Measurements from ENCODE around the gene MS4A18. TPM values are rescaled to one million over a fixed set of nuclear protein-coding genes. Genes with fewer than 3 reads are reported as not detected.

MS4A18 gene
- total and polyA plus RNA-seq, 2 experiments from 2014 or later = not detected

DNA sequence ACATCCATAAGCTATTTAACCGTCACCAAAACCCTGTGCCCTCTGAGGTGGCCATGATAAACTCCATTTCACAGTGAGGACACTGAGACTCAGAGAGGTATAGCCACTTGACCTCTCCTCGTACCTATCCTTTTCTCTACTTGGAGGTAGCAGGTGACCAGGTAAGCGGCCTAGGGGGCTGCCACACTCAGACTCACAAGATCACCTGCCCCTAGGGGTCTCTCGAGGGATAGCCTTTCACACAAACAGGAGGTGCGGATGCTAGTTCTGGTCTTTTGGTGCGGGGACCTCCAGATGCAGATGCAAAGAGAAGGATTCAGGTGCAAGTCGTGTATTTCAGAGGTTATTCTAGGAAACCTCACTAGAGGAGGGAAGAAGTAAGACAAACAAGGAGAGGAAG lies 14.6 kb downstream of the MS4A18 start:
- H3K4me3 ChIP-seq = no peak overlapping the region
- no peaks in the 10 kb centered on the region for H3K79me2 ChIP-seq (ENCODE audit: insufficient read depth)
- TF ChIP-seq EZH2 (IDR thresholded peaks at IDR 0.05; ENCODE audit: insufficient read depth, poor library complexity, severe bottlenecking) (no peak), EZH2phosphoT487 (IDR thresholded peaks at IDR 0.05; ENCODE audit: insufficient read depth, low read depth) (no peak)
- peaks cover 3% of the 10 kb centered on the region; the same call in 1 of the 2 replicates for H3K27me3 ChIP-seq (replicated peaks; ENCODE audit: insufficient read depth)
- in situ Hi-C loops (cut with MboI) = no loop called here
- no peak overlapping the region for H2AFZ ChIP-seq
- no peak overlapping the region for H3K9ac ChIP-seq
- no peaks in the 10 kb centered on the region for H3K9me3 ChIP-seq (ENCODE audit: low read depth)
- no peak for DNase-seq
- no peaks in the 10 kb centered on the region for H3F3A ChIP-seq (ENCODE audit: insufficient read depth)
- H4K20me1 ChIP-seq (ENCODE audit: insufficient read depth) = no peaks in the 10 kb centered on the region
- no peaks in the 10 kb centered on the region for H3K36me3 ChIP-seq (ENCODE audit: low read depth)
- no peak overlapping the region for H3K27ac ChIP-seq
- no peak overlapping the region for H3K4me2 ChIP-seq (ENCODE audit: unreplicated experiment)
- 18 to 20% methylated on average over 7 of the region's 7 CpGs for WGBS, 2 experiments (ENCODE audit: low coverage in 1 of 2, low lambda C conversion rate in 2 of 2, missing lambda C conversion rate in 2 of 2)
- H3K4me1 ChIP-seq (ENCODE audit: insufficient read depth) = no peaks in the 10 kb centered on the region
- H3K9me2 ChIP-seq (ENCODE audit: insufficient read depth) = no peaks in the 10 kb centered on the region

DNA sequence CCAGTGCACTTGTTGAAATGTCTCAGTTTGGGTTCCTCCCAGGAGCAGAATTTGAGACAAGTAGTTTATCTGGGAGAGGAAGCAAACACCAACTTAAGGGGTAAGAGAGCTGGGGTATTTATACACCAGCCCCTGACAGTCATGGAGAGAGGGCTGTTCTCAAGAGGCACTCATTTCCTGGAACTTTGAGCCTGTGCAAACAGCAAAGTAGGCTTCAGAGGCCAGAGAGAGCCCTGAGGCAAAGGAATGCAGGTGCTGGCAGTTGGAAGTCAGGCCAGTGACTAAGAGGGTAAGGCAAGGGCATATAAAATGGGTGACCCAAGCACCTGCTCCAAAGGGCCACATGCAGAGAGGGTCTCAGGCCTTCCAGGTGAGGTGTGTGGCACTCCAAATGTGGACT lies 16.1 kb downstream of the MS4A18 start:
- Histone ChIP-seq H3K4me3 (no peak overlapping the region), H3K9me2 (ENCODE audit: insufficient read depth) (no peaks in the 10 kb centered on the region), H3K9ac (no peak overlapping the region), H3F3A (ENCODE audit: insufficient read depth) (no peaks in the 10 kb centered on the region), H3K4me1 (ENCODE audit: insufficient read depth) (no peaks in the 10 kb centered on the region), H3K79me2 (ENCODE audit: insufficient read depth) (no peaks in the 10 kb centered on the region), H3K27me3 (replicated peaks; ENCODE audit: insufficient read depth) (peaks cover 3% of the 10 kb centered on the region; the same call in 1 of the 2 replicates), H2AFZ (no peak overlapping the region), H3K4me2 (ENCODE audit: unreplicated experiment) (no peak overlapping the region), H4K20me1 (ENCODE audit: insufficient read depth) (no peaks in the 10 kb centered on the region), H3K27ac (no peak overlapping the region), H3K36me3 (ENCODE audit: low read depth) (no peaks in the 10 kb centered on the region), H3K9me3 (ENCODE audit: low read depth) (no peaks in the 10 kb centered on the region)
- in situ Hi-C loops (cut with MboI) = no loop called here
- DNase-seq = no peak
- TF ChIP-seq EZH2 (IDR thresholded peaks at IDR 0.05; ENCODE audit: insufficient read depth, poor library complexity, severe bottlenecking) = no peak
- TF ChIP-seq EZH2phosphoT487 (IDR thresholded peaks at IDR 0.05; ENCODE audit: insufficient read depth, low read depth) = no peak

DNA sequence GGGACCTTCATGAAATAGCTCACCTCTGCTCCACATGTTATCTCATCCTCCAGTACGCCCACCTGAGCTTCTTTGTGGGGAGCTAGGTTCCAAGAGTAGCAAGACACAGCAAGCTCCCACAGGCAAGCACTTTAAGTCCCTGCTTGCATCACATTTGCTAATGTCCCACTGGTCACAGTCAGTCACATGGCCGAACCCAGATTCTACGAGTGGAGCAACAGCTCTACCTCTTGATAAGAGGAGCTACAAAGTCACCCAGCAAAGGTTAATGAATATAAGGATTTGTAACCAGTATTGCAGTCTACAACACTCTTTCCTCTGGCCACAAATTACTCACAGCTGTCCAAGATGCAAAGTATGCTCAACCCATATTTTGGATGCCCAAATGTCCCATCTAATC lies 16.9 kb downstream of the MS4A18 start:
- H3K9me2 ChIP-seq (ENCODE audit: insufficient read depth) = no peaks in the 10 kb centered on the region
- DNase-seq = no peak
- TF ChIP-seq EZH2phosphoT487 (IDR thresholded peaks at IDR 0.05; ENCODE audit: insufficient read depth, low read depth) = no peak
- no peak for TF ChIP-seq EZH2 (IDR thresholded peaks at IDR 0.05; ENCODE audit: insufficient read depth, poor library complexity, severe bottlenecking)
- H3F3A ChIP-seq (ENCODE audit: insufficient read depth) = no peaks in the 10 kb centered on the region
- 7 to 19% methylated on average over 3 of the region's 3 CpGs for WGBS, 2 experiments (ENCODE audit: low coverage in 1 of 2, low lambda C conversion rate in 2 of 2, missing lambda C conversion rate in 2 of 2)
- in situ Hi-C loops (cut with MboI) = no loop called here
- H3K27ac ChIP-seq = no peak overlapping the region
- no peaks in the 10 kb centered on the region for H3K4me1 ChIP-seq (ENCODE audit: insufficient read depth)
- H3K9me3 ChIP-seq (ENCODE audit: low read depth) = no peaks in the 10 kb centered on the region
- H2AFZ ChIP-seq = no peak overlapping the region
- H3K4me2 ChIP-seq (ENCODE audit: unreplicated experiment) = no peak overlapping the region
- peaks cover 3% of the 10 kb centered on the region; the same call in 1 of the 2 replicates for H3K27me3 ChIP-seq (replicated peaks; ENCODE audit: insufficient read depth)
- no peaks in the 10 kb centered on the region for H3K79me2 ChIP-seq (ENCODE audit: insufficient read depth)
- no peaks in the 10 kb centered on the region for H4K20me1 ChIP-seq (ENCODE audit: insufficient read depth)
- H3K9ac ChIP-seq = no peak overlapping the region
- no peaks in the 10 kb centered on the region for H3K36me3 ChIP-seq (ENCODE audit: low read depth)
- H3K4me3 ChIP-seq = no peak overlapping the region

- in situ Hi-C loops (cut with MboI) = no loop called here
- 17 to 36% methylated on average over 1 of the region's 1 CpG for WGBS, 2 experiments (ENCODE audit: low coverage in 1 of 2, low lambda C conversion rate in 2 of 2, missing lambda C conversion rate in 2 of 2)
- TF ChIP-seq EZH2phosphoT487 (IDR thresholded peaks at IDR 0.05; ENCODE audit: insufficient read depth, low read depth) = no peak
- TF ChIP-seq EZH2 (IDR thresholded peaks at IDR 0.05; ENCODE audit: insufficient read depth, poor library complexity, severe bottlenecking) = no peak
- Histone ChIP-seq H3K27ac (no peak overlapping the region), H4K20me1 (ENCODE audit: insufficient read depth) (no peaks in the 10 kb centered on the region), H3K4me2 (ENCODE audit: unreplicated experiment) (no peak overlapping the region), H3K4me1 (ENCODE audit: insufficient read depth) (no peaks in the 10 kb centered on the region), H2AFZ (no peak overlapping the region), H3K79me2 (ENCODE audit: insufficient read depth) (no peaks in the 10 kb centered on the region), H3K9me2 (ENCODE audit: insufficient read depth) (no peaks in the 10 kb centered on the region), H3K4me3 (no peak overlapping the region), H3K27me3 (replicated peaks; ENCODE audit: insufficient read depth) (no peaks in the 10 kb centered on the region; the same call in 1 of the 2 replicates), H3F3A (ENCODE audit: insufficient read depth) (no peaks in the 10 kb centered on the region), H3K9me3 (ENCODE audit: low read depth) (no peaks in the 10 kb centered on the region), H3K9ac (no peak overlapping the region), H3K36me3 (ENCODE audit: low read depth) (no peaks in the 10 kb centered on the region)
- no peak for DNase-seq
These were observed 18.5 kb downstream of the MS4A18 start for GRCh38 chr11:60743058-60743457.

DNA sequence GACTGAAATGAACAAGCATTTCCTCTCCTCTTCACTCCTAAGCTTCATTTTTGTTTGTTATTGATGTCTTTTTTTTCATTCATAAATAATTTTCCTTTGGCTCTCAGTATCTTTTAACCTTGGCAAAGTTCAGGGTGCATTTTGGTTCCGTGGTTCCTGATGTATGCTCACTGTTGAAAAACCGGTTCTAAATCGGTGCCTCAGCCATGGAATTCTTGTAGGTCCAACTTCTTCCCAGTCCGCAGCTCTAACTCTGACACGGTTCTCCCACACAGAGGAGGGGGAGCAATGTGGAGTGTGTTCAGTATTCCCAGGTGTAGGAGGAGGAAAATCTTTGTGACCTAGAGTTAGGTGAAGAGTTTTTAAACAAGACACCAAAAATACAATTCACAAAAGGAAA lies 19.6 kb downstream of the MS4A18 start:
- no peak for DNase-seq
- Histone ChIP-seq H3K79me2 (ENCODE audit: insufficient read depth) (no peaks in the 10 kb centered on the region), H3K9me2 (ENCODE audit: insufficient read depth) (no peaks in the 10 kb centered on the region), H3F3A (ENCODE audit: insufficient read depth) (no peaks in the 10 kb centered on the region), H3K27ac (no peak overlapping the region), H3K4me3 (no peak overlapping the region), H3K4me1 (ENCODE audit: insufficient read depth) (no peaks in the 10 kb centered on the region), H3K9ac (no peak overlapping the region), H3K9me3 (ENCODE audit: low read depth) (no peaks in the 10 kb centered on the region), H3K27me3 (replicated peaks; ENCODE audit: insufficient read depth) (no peaks in the 10 kb centered on the region; the same call in 1 of the 2 replicates), H3K4me2 (ENCODE audit: unreplicated experiment) (no peak overlapping the region), H4K20me1 (ENCODE audit: insufficient read depth) (no peaks in the 10 kb centered on the region), H3K36me3 (ENCODE audit: low read depth) (no peaks in the 10 kb centered on the region), H2AFZ (no peak overlapping the region)
- TF ChIP-seq EZH2 (IDR thresholded peaks at IDR 0.05; ENCODE audit: insufficient read depth, poor library complexity, severe bottlenecking) (no peak), EZH2phosphoT487 (IDR thresholded peaks at IDR 0.05; ENCODE audit: insufficient read depth, low read depth) (no peak)
- 29 to 33% methylated on average over 5 of the region's 5 CpGs for WGBS, 2 experiments (ENCODE audit: low coverage in 1 of 2, low lambda C conversion rate in 2 of 2, missing lambda C conversion rate in 2 of 2)
- in situ Hi-C loops (cut with MboI) = no loop called here
